B cell (primary cell): Measurements from ENCODE around the gene MBOAT1.

Experiments
- EZH2 ChIP-seq: IDR thresholded peaks from 2 replicates; pipeline ENCODE4 v1.6.1; 2012; ENCODE audit warnings: borderline replicate concordance, low read depth, mild to moderate bottlenecking, moderate library complexity, low read length; ENCODE audit not compliant: insufficient read depth, poor library complexity, severe bottlenecking
- TF ChIP-seq, protein P1 (sequence below): fragments of 200-600 bp; IDR thresholded peaks from one replicate; pipeline ENCODE4 v1.8.0; 2022; ENCODE audit warnings: antibody characterized with exemption, mild to moderate bottlenecking

DNA sequence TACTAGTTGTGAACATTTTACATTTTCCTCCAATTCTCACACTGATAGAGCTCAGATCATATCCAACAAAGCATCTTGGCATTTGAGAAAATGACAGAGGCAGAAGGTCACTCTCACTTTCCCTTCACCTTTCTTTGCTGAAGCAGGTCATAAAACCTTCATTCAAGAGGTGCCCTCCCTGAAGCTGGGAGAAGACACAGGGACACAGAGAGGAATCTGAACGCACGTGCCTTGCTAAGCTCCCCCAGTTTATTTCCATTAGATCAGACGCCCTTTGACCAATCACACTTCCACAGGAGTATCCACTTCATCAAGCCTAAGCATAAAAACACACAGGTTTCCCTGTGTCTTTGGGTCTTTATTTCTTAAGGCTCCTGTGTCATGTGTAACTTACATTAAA is 9.2 kb upstream of the MBOAT1 start:
- TF ChIP-seq, protein P1, sequence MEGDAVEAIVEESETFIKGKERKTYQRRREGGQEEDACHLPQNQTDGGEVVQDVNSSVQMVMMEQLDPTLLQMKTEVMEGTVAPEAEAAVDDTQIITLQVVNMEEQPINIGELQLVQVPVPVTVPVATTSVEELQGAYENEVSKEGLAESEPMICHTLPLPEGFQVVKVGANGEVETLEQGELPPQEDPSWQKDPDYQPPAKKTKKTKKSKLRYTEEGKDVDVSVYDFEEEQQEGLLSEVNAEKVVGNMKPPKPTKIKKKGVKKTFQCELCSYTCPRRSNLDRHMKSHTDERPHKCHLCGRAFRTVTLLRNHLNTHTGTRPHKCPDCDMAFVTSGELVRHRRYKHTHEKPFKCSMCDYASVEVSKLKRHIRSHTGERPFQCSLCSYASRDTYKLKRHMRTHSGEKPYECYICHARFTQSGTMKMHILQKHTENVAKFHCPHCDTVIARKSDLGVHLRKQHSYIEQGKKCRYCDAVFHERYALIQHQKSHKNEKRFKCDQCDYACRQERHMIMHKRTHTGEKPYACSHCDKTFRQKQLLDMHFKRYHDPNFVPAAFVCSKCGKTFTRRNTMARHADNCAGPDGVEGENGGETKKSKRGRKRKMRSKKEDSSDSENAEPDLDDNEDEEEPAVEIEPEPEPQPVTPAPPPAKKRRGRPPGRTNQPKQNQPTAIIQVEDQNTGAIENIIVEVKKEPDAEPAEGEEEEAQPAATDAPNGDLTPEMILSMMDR: no peak
- no peak for TF ChIP-seq EZH2
